NCI-H187 treated with DMSO at 0.1 percent for 48 hours (cell line): ENCODE results near the gene C10orf143.
"Not testable (repeated sequence)": the region's sequence is repeated elsewhere in the genome, so short reads cannot be mapped to it uniquely, and the experiment has no call there.

Experiments used
- DNase-seq: peaks from one replicate; lab custom pipeline; 2025; lab: John Stamatoyannopoulos, UW

C10orf143 gene

GRCh38 chr10:130029209-130029608 lies 81.4 kb downstream of the C10orf143 start:
- no peak for DNase-seq

GRCh38 chr10:130028465-130028819 lies 82.2 kb downstream of the C10orf143 start:
- no peak for DNase-seq

- no peak for DNase-seq
Measured at GRCh38 chr10:130027716-130028464, 82.7 kb downstream of the C10orf143 start.

DNA sequence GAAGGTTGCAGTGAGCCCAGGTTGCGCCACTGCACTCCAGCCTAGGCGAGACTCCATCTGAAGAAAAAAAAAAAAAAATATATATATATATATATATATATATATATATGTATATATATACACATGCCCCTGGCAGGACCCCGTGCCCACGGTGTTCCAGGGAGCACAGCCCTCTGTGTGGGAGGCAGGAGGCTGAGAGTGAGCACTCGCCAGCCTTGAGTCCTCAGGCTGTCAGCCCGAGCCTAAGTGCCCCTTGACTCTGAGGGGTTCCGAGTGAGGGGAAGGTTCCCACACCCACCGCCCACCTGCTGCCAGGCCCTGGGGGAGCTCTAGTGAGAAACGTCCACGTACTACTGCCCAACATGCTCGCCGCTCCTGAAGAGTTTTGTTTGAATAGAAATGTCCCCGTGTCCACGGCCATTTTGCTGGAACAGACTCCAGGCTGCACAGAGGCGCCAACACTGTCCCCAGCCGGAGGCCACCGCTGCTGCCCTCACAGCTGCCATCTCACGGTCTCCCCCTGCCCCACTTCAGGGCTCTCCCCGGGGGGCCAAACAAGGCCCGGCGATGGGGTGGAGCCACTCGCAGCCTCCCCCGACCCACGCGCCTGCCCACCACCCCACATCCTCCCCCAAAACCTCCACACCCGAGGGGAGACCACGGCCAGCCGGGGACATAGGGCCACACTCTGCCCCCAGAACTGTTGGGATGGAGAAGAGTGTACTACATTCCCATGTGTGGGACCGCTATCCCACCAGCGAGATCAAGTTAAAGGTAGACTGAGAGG lies 83.8 kb downstream of the C10orf143 start:
- no peak for DNase-seq

GRCh38 chr10:130025811-130026485 lies 84.7 kb downstream of the C10orf143 start:
- no peak for DNase-seq

GRCh38 chr10:130025326-130025725 lies 85.3 kb downstream of the C10orf143 start:
- DNase-seq: no peak

GRCh38 chr10:130024779-130025325 lies 85.8 kb downstream of the C10orf143 start:
- no peak for DNase-seq

DNA sequence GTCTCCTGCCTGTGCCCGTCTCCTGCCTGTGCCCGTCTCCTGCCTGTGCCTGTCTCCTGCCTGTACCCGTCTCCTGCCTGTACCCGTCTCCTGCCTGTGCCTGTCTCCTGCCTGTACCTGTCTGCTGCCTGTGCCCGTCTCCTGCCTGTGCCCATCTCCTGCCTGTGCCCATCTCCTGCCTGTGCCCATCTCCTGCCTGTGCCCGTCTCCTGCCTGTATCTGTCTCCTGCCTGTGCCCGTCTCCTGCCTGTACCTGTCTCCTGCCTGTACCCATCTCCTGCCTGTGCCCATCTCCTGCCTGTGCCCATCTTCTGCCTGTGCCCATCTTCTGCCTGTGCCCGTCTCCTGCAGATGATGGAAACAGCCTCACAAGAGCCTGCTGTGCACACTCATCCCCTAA lies 86.3 kb downstream of the C10orf143 start:
- not testable (repeated sequence) for DNase-seq

GRCh38 chr10:130023454-130024230 lies 87.0 kb downstream of the C10orf143 start:
- no peak for DNase-seq

GRCh38 chr10:130022511-130023299 lies 87.9 kb downstream of the C10orf143 start:
- no peak for DNase-seq

DNA sequence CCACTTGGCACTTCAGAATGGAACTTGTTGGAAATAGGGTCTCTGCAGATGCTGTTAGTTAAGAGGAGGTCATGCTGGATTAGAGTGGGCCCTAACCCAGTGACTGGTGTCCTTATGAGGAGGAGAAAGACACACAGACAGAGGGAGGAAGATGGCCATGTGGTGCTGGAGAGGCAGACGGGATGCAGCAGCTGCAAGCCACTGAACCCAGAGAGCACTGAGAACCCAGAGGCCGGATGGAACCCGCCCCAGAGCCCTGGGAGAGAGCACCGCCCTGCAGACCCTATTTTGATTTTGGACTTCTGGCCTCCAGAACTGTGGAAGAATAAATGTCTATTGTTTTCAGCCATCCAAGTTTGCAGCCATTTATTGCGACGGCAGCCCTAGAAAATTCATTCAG lies 88.5 kb downstream of the C10orf143 start:
- DNase-seq: no peak

DNA sequence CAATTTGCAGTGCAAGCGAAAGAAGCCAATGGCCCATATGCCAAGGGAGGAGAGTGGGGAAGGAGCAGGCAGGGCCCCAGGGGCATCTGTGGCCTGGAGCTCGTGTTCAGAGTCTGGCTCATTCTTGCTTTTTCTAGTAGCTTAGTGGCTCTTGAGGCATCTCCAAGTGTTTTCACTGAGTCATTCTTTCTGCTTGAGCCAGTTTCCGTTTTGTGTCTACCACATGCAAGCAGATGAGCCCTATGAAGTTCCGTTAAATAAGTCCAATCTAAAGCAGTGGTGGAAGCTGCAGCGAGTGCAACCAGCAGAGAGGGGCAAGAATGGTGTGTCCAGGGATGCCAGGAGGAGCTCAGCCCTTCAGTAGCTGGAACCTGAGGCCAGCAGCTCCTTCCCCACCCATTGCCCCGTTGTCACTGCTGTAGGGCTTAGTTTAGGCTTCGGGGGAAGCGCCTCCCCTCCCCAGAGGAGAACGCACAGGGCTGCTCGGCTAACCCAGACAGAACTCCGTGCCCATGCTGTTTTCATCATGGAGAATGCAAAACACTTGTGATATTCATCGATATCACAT lies 89.2 kb downstream of the C10orf143 start:
- no peak for DNase-seq

- DNase-seq: no peak
Measured at GRCh38 chr10:130020651-130021382, 89.8 kb downstream of the C10orf143 start.

GRCh38 chr10:130018730-130019185 lies 91.9 kb downstream of the C10orf143 start:
- DNase-seq: no peak

GRCh38 chr10:130018265-130018664 lies 92.4 kb downstream of the C10orf143 start:
- DNase-seq: no peak

- DNase-seq: no peak
Measured at GRCh38 chr10:130017631-130018022, 93.0 kb downstream of the C10orf143 start.

DNA sequence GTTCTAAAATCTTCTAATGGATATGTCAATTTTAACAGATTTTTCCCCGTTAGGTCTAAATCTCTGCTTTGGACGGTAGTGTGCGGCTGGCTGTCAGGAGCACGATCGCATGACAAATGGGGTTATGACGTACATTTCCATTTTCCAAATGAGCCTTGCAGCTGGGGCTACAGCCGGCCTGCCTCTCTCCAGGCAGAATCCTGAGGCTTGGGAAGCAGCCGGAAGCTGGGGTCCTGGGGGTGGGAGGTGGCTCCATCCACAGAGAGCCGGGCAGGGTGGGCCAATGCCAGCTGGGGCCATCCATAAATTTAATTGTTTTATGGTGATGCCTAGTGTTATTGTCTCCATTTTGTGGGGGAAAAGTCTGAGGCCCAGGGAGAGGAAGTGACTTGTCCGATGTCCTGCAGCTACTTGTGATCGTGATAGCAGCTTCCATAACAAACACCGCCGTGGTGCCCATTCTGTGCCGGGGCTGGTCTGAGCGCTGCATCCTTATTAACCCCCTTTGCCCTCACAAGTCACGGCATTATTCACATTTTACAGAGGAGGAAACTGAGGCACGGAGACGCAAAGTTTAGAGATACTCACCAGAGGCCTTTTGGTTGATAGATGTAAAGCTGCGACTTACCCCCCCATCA lies 93.5 kb downstream of the C10orf143 start:
- no peak for DNase-seq

GRCh38 chr10:130016095-130016494 lies 94.5 kb downstream of the C10orf143 start:
- no peak for DNase-seq

DNA sequence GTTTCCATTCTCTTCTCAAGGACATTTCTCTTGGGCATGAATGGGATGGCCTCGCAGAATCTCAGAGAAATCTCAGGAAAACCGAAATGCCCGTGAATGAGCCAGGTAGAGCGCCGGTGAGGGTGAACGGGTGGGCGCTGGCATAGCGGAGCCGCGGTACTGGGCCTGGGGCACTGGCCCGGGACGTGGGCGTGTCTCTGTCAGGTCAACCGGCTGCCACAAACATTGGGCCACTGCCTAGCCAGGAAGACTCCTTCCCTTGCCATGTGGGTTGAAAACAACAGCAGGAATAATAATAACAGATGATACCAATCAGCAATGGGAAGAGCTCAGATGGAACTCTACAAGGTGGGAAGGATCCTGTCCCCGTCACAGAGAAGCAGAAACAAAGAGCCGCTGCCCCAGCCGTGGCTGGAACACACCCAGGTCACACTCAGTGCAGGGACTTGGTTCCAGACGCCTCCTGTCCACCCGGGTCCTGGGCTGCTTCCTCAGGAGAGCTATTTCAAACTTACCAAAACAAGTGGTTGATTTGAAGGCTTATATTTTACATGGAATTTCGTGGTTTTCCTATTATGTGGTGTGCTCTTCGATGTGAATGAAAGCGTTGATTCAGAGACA lies 95.4 kb downstream of the C10orf143 start:
- DNase-seq: no peak
